HG02763 (cell line): ENCODE data around the gene MEIOB.

ENCODE experiments used
- ATAC-seq: cut with Tn5 transposase; IDR thresholded peaks from one replicate; pipeline ENCODE4 v1.9.1; 2021; ENCODE audit warnings: mild to moderate bottlenecking, moderate library complexity; ENCODE audit not compliant: unreplicated experiment

Gene MEIOB

DNA sequence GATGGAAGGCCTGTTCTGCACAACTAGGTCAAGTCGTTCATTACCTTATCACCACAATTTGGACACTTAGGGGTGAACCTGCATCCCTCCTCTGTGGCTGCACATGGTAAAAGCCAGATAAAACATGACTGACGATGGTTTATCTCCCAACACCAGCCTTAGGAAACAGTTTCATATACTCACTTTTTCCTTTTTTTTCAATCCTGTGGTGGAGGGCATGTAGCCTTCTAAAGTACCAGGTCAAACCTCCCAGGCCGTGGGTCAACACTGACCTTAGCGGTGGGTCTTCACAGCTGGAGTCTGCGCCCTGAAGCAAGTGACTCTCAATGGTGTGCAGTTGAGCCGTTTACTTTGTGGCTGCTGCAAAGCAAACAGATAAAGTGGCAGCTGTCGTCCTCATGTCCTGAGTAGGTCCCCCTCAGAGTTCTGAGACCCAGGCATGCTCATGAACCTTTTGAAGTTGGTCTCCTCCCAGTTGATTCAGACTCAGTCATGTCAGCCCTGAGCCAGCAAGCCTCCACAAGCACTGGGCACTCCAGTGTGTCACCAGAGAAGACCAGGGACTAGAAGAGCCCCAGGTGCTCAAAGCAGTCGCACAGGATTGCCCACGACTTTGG is 39.0 kb downstream of the MEIOB start:
- no peak for ATAC-seq

DNA sequence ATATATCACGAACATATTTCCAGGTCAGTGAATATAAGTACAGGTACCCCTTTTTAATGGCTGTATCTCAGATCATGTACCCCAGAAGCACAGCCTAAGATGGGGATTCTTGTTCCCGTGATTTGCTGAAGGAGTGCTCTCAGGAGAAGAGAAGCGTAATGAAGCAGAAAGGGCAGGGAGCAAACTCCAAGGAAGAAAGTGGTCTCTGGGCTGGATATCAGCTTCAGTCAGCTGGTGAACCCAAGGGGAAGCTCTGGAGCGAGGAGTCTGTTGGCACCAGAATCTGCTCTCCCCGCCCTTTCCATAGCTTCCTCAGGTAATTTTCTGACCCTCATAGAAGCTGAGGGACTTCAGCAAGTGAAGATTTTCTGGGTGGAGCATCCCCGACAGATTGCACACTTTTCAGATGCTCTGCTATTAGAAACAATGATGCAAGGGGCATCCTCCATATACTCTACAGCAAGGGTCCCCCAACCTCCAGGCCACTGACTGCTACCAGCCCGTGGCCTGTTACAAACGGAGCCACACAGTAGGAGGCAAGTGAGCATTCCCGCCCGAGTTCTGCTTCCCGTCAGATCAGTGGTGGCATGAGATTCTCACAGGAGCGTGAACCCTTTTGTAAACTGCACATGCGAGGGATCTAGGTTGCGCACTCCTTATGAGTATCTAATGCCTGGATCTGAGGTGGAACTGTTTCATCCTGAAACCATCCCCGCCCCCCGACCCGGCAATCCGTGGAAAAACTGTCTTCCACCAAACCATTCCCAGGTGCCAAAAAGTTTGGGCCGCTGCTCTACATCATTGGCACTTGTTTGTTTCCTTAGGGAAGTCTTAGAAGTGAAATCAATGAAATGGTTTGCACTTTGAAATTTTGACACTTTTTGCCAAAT is 40.5 kb downstream of the MEIOB start:
- no peak for ATAC-seq

DNA sequence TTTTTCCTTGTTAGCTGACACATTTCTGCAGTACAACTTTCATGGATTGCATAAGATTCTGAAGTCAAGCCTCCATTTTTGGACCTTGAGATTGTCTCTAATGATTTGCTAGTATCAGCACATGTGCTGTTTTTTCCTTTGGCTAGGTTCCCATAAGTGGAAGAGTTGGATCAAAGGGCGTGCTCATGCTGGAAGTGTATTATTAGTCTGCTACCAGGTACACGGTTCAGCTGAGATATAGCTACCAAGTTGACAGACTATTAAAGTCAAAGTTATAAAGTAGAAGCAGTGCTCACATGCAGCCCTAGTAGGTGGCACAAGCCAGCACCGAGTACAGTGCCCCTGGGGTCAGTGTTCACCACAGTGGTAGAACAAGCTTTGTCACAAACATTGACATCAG is 41.8 kb downstream of the MEIOB start:
- no peak for ATAC-seq

DNA sequence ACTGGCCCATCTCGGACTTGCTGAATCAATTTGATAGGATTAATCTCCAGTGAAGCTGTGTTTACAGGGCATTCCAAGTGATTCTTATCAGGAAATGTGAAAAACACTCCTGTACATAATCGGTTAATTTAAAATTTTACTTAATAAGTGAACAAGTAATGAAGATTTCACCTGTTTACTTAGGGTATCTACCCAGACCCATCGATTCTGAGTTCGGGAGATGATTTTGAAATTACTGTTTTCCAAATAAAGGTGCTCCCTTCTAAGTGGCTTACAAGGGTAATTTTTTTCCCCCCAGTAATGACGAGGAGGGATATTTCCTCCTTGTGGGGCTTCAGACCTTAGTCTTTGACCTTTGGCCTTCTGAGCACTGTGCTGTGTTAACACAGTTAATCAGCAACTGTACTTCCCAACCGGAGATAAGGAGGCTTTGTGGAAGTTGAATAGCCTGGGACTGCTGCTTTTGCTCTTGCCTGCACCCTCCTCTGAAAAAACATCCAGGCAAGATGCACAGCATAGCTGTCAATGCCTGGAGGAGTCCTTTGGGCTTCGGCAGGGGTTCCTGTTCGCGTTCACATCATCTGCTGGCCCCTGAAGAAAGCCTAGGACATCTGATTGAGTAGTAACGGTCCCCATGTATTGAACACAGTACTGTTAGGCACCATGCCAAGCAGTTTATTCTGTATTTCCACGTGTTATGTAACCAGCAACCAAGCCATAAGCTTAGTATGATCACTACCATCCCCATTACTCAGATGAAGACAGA is 43.1 kb downstream of the MEIOB start:
- ATAC-seq, result no peak

DNA sequence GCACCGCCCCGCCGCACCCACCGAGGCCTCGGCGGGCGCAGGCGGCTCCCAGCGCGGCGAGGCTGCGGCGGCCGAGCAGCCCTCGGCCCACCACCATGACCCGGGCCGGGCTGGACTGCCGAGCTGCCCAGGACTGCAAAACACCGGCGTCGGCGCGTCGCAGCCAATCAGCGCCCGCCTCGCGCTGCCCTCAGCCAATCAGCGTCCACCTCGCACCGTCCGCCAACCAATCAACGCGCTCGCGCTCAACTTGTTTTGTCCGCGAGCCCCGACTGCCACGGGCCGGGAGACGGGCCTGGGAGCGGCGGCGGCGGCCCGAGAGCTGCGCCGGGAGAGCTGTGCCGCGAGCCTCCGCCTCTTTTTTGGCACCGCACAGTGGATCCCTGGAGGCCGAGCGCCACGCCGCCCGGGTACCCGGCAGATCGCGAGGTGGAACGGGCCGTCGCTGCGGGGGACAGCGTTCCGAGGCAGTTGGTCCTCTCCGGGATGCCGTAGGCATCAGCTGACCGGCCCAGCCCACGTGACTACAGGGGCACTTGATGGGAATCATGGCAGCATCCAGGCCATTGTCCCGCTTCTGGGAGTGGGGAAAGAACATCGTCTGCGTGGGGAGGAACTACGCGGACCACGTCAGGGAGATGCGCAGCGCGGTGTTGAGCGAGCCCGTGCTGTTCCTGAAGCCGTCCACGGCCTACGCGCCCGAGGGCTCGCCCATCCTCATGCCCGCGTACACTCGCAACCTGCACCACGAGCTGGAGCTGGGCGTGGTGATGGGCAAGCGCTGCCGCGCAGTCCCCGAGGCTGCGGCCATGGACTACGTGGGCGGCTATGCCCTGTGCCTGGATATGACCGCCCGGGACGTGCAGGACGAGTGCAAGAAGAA is 45.0 kb downstream of the MEIOB start, which contains the start of the genes FAHD1 and HAGH:
Gene FAHD1 (plus strand): TSS at position 516 of the 883 bp plus-strand sequence. CDS start 33 bp downstream, at position 549.
Gene HAGH (minus strand): TSS at position 135 of the 883 bp plus-strand sequence. CDS start 38 bp downstream, at position 97.
- ATAC-seq, result peak; percentile 80

DNA sequence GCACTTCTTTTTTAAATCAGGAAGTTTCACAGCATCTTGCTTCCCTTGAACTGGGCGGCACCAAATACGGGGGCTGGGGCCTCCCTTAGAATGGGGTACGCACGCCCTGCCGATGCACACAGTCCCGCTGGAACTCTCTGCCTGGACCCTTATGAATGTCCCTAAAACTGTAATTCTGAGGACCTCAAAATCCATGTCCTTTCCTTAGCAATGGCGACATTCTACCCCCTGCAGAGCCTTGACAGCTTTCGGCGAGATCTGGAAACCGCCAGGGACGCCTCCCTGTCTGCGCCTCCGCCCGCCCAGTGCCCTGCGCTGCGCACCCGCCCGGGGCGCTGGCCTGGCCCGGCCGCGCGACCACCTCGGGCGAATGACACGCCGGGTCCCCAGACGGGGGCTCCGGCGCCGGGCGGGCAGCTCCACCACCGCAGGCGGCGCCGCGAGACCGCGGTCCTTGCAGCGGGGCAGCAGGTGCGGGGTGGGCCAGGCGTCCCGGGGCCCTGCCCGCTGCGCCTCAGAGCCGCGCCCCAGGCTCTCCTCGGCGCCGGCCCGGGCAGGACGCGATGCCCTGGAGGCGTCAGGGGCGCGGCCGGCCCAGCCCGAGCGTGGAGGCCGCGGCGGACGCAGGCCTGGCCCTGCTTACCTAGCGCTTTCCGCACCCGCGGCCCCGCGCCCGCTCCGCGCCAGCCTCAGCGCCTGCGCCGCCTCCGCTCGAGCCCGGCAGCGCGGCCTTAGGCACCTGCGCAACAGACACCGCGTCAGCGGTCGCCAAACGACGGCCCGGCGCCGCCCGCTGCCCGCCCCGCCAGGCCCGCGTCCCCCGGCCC is 45.9 kb downstream of the MEIOB start:
- peak; percentile 42 for ATAC-seq

DNA sequence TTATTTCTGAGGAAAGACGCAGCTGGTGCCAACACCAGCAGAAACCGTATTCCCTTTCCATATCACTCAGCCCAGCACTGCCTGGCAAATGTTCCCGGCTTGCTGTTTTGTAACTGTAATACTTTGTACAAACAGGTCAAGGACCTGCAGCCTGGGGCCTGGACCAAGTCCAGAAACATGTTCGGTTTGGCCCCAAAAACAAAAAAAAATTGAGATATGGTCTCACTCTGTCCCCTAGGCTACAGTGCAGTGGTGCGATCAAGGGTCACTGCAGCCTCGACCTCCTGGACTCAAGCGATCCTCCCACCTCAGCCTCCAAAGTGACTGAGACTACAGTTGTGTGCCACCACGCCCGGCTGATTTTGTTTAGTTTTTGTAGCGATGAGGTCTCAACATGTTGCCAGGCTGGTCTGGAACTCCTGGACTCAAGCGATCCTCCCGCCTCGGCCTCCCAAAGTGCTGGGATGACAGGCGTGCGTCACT is 46.5 kb downstream of the MEIOB start:
- ATAC-seq, result no peak

DNA sequence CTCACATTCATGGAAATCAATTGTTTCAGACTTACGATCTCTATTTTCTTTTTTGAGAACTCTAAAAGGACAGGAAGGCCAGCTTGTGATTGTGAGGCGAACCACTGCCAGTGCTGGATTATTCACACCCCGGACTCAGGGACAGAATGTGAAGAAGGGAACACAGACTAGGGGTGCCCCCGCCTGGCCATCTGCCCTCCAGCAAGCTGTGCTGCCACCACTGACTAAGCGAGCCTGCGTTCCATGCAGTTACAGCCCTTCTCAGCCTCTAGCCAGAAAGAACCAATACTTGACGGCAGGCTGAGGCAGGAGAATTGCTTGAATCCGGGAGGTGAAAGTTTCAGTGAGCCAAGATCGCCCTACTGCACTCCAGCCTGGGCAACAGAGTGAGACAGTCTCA is 48.1 kb downstream of the MEIOB start:
- no peak for ATAC-seq

DNA sequence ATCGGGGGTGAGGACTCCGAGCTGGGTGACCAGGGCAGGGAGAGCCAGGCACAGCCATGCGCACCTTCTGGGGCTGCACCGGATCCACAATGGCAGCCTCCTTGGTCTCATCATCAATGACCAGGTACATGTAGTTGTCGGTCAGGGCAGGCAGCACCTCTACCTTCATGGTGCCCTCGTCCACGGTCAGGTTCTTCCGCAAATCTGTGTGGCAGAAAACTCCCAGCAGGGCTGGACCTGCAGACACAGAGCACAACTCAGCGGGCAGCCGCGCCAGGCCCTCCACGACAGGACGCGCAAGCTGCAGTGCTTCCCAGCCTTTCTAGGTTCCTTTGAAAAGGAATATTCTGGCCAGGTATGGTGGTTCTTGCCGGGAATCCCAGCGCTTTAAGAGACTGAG is 49.2 kb downstream of the MEIOB start:
- ATAC-seq, result no peak

DNA sequence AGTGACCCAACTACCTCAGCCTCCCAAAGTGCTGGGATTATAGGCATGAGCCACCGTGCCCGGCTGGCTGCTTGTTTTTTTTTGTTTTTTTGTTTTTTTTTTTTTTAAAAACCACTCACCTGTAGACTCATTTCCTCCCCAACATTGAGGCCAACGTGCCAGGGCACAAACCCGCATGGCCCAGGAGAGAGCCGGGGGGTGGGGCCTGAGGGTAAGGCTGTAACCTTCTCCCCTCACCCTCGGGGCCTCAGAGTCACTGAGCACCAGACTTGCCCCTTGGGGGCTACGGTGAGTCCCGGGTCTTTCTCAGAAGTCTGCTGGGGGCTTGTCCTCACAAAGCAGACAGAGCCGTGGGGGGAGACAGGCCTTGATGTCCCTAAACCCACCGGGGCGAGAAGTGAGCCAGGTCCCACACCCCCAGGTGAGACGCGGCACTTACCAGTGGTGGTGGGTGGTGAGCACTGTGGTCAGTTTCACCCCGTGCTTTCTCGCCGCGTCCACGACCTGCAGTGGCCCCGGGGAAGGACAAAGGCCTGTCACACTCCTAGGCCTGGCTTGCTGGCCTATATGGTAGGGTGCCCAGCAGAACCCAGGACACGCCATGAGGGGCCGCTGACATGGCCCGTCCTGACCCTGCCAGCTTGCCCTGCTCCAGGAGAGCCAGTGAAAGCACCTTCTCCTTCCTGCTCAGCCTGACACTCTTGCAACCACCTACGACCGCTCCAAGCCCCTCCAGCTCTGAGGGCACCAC is 49.9 kb downstream of the MEIOB start:
- ATAC-seq, result no peak

DNA sequence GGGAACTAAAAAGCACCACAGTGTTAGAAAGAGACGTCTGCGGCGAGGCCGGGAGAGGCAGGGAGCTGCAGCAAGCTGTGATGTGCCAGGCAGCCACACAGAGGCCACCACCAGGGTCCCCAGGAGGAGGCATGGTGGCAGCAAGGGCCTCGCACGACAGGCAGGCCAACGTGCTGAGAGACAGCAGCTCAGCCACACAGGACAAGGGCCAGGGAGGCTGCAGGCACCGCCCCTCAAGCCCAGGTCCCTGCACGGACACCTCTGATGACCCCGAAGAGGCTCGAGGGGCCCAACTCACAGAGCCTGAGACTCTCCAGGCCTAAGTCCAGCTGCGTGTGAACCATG is 51.0 kb downstream of the MEIOB start:
- no peak for ATAC-seq

DNA sequence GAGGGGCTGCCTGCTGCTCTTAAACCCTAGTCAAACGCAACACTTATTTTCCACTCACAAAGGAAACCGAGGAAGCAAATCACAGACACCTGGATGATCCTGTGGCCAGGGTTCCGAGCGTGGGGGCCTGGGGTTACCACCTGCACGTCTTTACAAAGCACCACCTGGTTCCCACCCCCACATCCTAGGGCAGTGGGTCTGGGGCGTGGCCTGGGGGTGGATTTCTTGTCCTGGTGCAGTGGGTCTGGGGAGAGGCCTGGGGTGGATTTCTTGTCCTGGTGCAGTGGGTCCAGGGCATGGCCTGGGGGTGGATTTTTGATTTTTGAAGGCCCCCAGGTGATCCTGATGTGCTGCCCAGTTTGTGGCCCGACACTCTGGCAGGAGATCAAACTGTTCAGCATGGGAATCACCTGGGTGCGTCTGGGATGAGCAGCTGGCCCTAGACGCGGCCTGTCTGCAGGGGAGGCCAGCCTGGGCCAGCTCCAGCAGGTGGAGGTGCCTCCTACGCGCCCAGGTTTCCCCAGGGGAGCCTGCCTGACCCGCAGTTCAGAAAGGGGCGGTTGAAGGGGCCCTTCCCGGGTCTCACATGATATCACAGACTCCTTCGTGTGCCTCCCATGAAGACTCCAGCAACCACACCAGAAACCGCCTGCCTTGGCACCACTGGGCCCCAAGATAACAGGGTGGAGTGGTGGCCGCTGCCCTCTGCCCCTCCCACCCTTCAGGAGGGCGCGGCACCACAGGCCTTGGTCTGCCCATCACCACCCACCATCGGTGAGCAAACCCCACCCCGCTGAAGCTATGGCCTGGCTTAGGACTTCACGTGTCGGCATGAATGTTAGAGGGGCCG is 51.6 kb downstream of the MEIOB start:
- no peak for ATAC-seq

DNA sequence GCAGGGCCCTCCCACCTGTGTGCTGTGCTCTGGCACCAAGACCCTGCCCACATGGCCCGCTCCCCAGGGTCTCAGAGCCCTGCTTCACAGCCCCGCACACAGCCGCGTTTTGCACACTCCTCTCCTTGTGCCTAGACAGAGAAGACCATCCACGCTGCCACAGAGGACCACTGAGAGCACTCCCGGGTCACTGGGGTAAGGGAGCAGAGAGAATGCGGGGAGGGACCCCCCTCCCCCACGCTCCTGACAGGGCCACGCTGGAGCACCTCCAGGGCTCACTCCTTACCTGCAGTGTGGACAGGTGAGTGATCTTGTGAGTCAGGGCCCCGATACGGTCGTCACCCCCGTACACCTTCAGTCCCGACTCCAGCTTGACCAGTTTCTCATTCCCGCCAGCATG is 52.4 kb downstream of the MEIOB start:
- no peak for ATAC-seq

DNA sequence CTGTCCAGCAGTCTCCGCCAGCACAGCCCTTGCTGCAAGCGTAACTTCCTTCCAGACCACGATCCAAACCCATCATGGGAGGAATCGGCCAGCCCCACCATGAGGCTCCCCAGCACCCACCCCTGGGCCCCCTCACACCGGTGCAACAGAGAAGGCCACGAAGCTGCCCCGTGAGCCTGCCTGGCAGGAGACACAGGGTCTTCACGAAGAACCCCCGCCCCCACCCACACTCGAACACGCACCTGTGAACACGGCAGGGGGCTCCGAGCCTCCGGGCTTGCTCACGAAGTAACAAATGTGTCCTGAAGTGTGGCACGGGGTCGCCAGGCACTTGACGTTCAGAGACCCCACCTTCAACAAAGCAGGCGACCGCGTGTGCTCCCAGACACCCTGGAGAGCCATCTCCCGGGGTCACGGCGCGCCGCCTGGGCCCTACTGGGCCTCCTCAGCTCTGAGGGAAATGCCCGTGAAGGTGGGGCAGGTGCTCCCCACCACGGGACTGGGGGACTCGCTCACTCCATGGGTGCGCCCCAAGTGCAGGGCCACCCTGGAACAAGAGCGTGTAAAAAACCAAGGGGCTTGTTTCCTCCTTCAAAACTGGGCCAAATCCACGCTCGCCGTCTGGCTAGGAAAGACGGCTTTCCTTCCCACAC is 53.0 kb downstream of the MEIOB start:
- ATAC-seq, result no peak

DNA sequence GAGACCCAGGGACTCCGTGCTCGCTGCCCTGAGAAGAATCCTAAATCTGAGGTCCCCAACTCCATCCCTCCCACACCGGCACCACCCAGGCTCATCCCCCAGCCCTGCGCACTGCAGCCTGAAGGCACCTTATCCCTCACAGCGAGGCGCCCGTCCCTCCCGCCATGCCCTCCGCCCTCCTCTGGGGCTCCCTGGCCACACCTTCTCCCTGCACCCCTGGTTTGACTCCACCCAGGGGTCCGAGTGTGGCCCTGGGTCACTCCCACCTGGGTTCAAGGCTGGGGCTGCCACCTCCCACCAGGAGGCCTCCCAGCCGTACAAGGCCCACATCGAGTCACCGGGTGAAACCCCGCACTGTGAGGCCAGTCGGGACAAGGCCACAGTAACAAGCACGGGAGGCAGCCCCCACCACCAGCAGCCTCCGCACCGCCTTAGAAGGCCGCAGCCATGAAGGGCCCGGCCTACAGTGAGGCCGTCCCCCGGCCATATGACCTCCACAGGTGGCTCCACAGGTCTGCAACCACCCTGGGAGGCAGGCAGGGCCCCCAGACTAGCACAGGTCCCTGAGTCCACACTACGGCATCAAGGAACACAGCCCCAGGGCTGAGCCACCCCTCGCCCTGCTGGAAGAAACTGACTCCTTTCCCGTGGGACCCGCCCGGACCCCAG is 53.6 kb downstream of the MEIOB start:
- ATAC-seq, result no peak

DNA sequence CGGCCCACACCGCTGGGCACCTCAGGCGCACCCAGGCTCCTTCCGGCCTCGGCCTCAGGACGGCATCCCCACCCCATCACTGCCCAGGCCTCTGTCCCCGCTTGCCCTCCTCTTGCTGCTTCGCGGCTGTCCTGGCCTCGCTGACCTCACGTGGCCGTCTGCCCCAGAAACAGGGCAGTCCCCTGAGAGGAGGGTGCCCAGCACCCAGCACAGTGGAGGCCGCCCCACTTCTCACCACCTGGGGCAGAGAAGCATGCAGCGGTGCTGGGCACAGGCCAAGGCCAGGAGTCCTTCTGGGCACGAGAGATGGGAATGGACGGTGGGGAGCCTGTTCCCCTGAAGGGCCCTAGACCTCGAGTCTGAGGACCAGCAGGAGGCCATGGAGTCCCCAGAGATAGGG is 54.2 kb downstream of the MEIOB start:
- ATAC-seq, result no peak

DNA sequence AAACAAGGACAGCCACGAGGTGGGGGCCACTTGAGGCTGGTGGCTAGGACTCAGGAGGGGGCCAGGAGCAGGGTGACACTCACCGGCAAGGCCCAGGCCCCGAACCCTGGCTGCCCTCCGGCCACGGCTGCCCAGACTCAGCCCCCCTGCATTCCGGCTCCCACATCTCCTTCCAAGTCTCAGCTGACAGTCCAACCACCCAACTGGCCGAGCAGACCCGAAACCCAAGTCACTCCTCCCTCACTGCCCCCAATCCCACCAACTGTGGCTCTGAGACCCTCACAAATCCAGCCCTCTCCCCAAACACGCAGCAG is 54.7 kb downstream of the MEIOB start:
- no peak for ATAC-seq
